Stomach (tissue), 19 donors: ENCODE data around the gene TAS1R1. TPM values are rescaled to one million over a fixed set of nuclear protein-coding genes. Genes with fewer than 3 reads are reported as not detected.

Experiments used
- DNase-seq, 2 donors: peaks; one replicate each; pipeline versions ENCODE4 v3.0.0 to v3.0.0-alpha.2; 2013 to 2019
- H3K27ac ChIP-seq, 5 donors: fragments of 200-600 bp in 4 of 5; sonication (generic) in 4 of 5; one replicate each; pipeline ENCODE4 v1.5.1; 2013 to 2019; ENCODE audit warnings: mild to moderate bottlenecking in 1 of 5, moderate library complexity in 1 of 5
- H3K27me3 ChIP-seq, 3 donors: fragments of 200-600 bp; sonication (generic); one replicate each; pipeline ENCODE4 v1.5.1; 2017 to 2019; ENCODE audit warnings: mixed run types in 1 of 3
- H3K36me3 ChIP-seq, 4 donors: fragments of 200-600 bp; sonication (generic); 1 replicate in 3 of 4; 2 replicates in 1 of 4; pipeline ENCODE4 v1.5.1; 2016 to 2019
- H3K4me1 ChIP-seq, 4 donors: fragments of 200-600 bp; sonication (generic); one replicate each; pipeline ENCODE4 v1.5.1; 2016 to 2019
- H3K4me3 ChIP-seq, 4 donors: fragments of 200-600 bp; sonication (generic) in 3 of 4; one replicate each; pipeline ENCODE4 v1.5.1; 2016 to 2019; ENCODE audit warnings: mild to moderate bottlenecking in 1 of 4
- H3K9me3 ChIP-seq, 4 donors: fragments of 200-600 bp; sonication (generic); one replicate each; pipeline ENCODE4 v1.5.1; 2016 to 2019
- CTCF ChIP-seq, 7 experiments: fragments of 450-650 bp in 4 of 7; fragments of 200-600 bp in 3 of 7; sonication (generic) in 3 of 7; IDR thresholded peaks; one replicate each; pipeline ENCODE4 v1.5.1; 2016 to 2019; ENCODE audit warnings: antibody characterized with exemption in 7 of 7, control low read depth in 2 of 7, mild to moderate bottlenecking in 1 of 7
- EP300 ChIP-seq: sonication (generic); formaldehyde crosslinking; IDR thresholded peaks from one replicate; pipeline ENCODE4 v1.6.1; 2017; ENCODE audit warnings: antibody characterized with exemption
- POLR2A ChIP-seq, 4 donors: fragments of 450-650 bp; IDR thresholded peaks; one replicate each; pipeline ENCODE4 v1.6.1; 2016; ENCODE audit warnings: antibody characterized with exemption in 4 of 4, control low read depth in 2 of 4, mild to moderate bottlenecking in 1 of 4, moderate library complexity in 1 of 4
- POLR2AphosphoS5 ChIP-seq, 3 donors: sonication (generic); formaldehyde crosslinking; IDR thresholded peaks; one replicate each; pipeline ENCODE4 v1.6.1; 2016; ENCODE audit warnings: antibody characterized with exemption in 3 of 3
- WGBS, 5 donors: extraction: QIAGEN DNeasy Blood & Tissue Kit in 3 of 5; methylation state at CpG; one replicate each; pipeline versions ENCODE4 v1.1.5 to v1.1.7; 2013 to 2018; 5-methylcytosine and 5-hydroxymethylcytosine counted together
- intact Hi-C: fragments of 100-400 bp; cut with DNase I; formaldehyde crosslinking; loops from one replicate; pipeline ENCODE4 v1.15.1; 2023; ENCODE audit warnings: low total_unique reads
- long read RNA-seq, 10 donors: transcript quantifications; one replicate each; lab custom pipeline, GENCODE V29; 2026
- polyA plus RNA-seq, 3 donors: library from polyadenylated mRNA; stranded (reverse); fragments of 200-250 nt; gene quantifications; one replicate each; pipeline ENCODE4 v1.2.3, GENCODE V29; 2013
- total RNA-seq, 5 donors: library from RNA; depleted of rRNA; stranded (reverse); fragments of >200 nt; gene quantifications; one replicate each; pipeline versions ENCODE4 v1.1.0 to v1.2.3, GENCODE V29; 2014 to 2016
- donor health status: healthy with polysubstance abuse.
- donor health status: Bipolar disorder and iron deficiency.
- donor health status: healthy.

The TAS1R1 gene
- not detected for total RNA-seq
- under 1 TPM in 2 of 3 donors, not detected in 1; 0.08 to 0.12 TPM for polyA plus RNA-seq
- long read RNA-seq, donor 1 = 0 reads
- long read RNA-seq, donor 2, partial matches to known transcripts = 0 of 1 reads
- long read RNA-seq, donor 2, other reads (novel, unspliced or antisense) = 0 of 1 reads
- long read RNA-seq, donor 3 = 0 reads
- long read RNA-seq, donor 4 = 0 reads
- long read RNA-seq, donor 5 = 0 reads
- long read RNA-seq, donor 6 = 0 reads
- long read RNA-seq, donor 7 = 0 reads
- long read RNA-seq, donor 8 = 0 reads
- long read RNA-seq, donor 9 = 0 reads
- long read RNA-seq, donor 10 = 0 reads

- 52 to 68% (median 56%) methylated on average over 18 to 19 of the region's 19 CpGs for WGBS, 5 donors
- peaks cover 3 to 13% (median 12%) of the 10 kb centered on the region in 4 donors for H3K36me3 ChIP-seq
- peaks cover 22 to 37% (median 35%) of the 10 kb centered on the region in 4 donors for H3K4me1 ChIP-seq
- TF ChIP-seq POLR2A (IDR thresholded peaks at IDR 0.05) (no peak), CTCF (IDR thresholded peaks at IDR 0.05) (no peak), EP300 (no peak), POLR2AphosphoS5 (IDR thresholded peaks at IDR 0.05) (no peak)
- intact Hi-C loops = no loop called here
- H3K27me3 ChIP-seq = no peaks in the 10 kb centered on the region
- peak within 1 kb of the TSS; percentile 87 to 98 (median 94) for H3K4me3 ChIP-seq
- peak within 1 kb of the TSS; percentile 76 to 91 (median 86) for H3K27ac ChIP-seq
- H3K9me3 ChIP-seq = no peaks in the 10 kb centered on the region
- DNase-seq = peak; percentile 64 to 76
Measured at GRCh38 chr1:6554907-6555778, at the start of gene TAS1R1. TAS1R1 (plus strand) TSS chr1:6555307; CDS start chr1:6555374, 67 bp downstream.

GRCh38 chr1:6505367-6506209 is 49.5 kb upstream of the TAS1R1 start:
- TF ChIP-seq POLR2AphosphoS5 (IDR thresholded peaks at IDR 0.05) = no peak
- TF ChIP-seq CTCF (IDR thresholded peaks at IDR 0.05) = no peak
- no peak for TF ChIP-seq EP300
- TF ChIP-seq POLR2A (IDR thresholded peaks at IDR 0.05) = no peak
- DNase-seq = peak in 1 of 2 donors; percentile 3
- Histone ChIP-seq H3K27ac (no peak overlapping the region), H3K4me3 (no peak overlapping the region), H3K27me3 (peaks cover 0 to 59% (median 7%) of the 10 kb centered on the region in 3 donors), H3K9me3 (no peaks in the 10 kb centered on the region), H3K4me1 (peaks cover 4 to 13% (median 6%) of the 10 kb centered on the region in 4 donors), H3K36me3 (no peaks in the 10 kb centered on the region)
- intact Hi-C loops = no loop called here
- 80 to 89% (median 83%) methylated on average over 20 to 31 of the region's 31 CpGs for WGBS, 5 donors

DNA sequence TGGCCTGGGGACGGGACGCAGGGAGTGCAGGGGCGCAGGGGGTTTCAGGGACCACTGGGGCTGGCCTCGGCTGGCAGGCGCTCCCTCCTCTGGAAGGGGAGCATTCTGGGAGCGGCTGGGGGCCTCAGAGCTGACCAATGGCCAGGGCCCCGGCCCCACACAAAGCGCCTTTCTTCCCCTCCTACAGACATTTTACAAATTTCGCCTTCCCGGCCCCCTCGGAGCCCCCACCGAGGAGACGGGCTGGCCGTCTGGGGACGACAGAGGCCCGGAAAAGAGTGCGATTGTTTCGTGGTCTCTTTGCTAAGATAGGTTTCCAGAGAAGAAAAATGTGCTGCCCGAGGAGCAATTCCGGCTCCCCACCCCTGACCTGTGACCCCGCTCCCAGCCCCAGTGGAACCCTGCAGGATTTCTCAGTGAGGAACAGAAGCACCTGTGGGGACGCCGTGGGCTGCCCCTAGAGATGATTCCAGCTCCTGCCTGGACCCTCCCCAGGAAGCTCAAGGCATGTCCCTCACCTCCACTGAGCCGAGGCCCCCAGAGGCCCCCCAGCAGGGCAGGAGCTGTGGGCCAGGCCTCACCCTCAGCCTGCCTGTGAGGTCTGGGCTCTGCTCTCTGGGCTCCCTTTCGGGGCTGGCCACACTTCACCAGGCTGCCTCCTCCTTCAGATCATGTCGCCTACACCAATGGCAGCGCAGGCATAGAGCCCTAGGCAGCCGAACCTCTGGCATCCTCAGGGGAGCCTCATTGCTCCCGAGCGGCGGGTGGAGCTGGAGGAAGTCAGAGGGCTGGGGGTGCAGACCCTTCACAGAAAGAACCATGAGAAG is 48.7 kb upstream of the TAS1R1 start:
- no peak overlapping the region for H3K27ac ChIP-seq
- no peak overlapping the region for H3K4me3 ChIP-seq
- no peaks in the 10 kb centered on the region for H3K36me3 ChIP-seq
- peaks cover 4 to 13% (median 6%) of the 10 kb centered on the region in 4 donors for H3K4me1 ChIP-seq
- no peak for TF ChIP-seq POLR2A (IDR thresholded peaks at IDR 0.05)
- no peak for TF ChIP-seq EP300
- no peak for TF ChIP-seq POLR2AphosphoS5 (IDR thresholded peaks at IDR 0.05)
- TF ChIP-seq CTCF (IDR thresholded peaks at IDR 0.05) = no peak
- DNase-seq = peak in 1 of 2 donors; percentile 5
- intact Hi-C loops = no loop called here
- 69 to 77% (median 72%) methylated on average over 20 to 31 of the region's 31 CpGs for WGBS, 5 donors
- H3K27me3 ChIP-seq = peaks cover 0 to 59% (median 7%) of the 10 kb centered on the region in 3 donors
- H3K9me3 ChIP-seq = no peaks in the 10 kb centered on the region
